HCT116 (cell line): ENCODE measurements around the gene OR4D1. TPM values are rescaled to one million over a fixed set of nuclear protein-coding genes. Genes with fewer than 3 reads are reported as not detected.

Experiments used
- ATAC-seq: fragments of 200-7000 bp; cut with Tn5 transposase; 2 replicates; pipeline ENCODE4 v1.9.1; 2020; ENCODE audit warnings: mild to moderate bottlenecking, moderate library complexity
- BruUV-seq: library from RNA; stranded (reverse); fragments of 400-500 nt; replicated peaks from 2 replicates; lab custom pipeline; 2021; lab: Mats Ljungman, UMichigan
- CTCF ChIA-PET: fragments of 300-600 bp; sonication (Branson Sonifier 250); formaldehyde crosslinking; loops from one replicate; lab custom pipeline; 2021; ENCODE audit warnings: antibody characterized with exemption; lab: Charles Lee
- POLR2A ChIA-PET: fragments of 300-600, 350-600 bp; sonication (Branson Sonifier 250); formaldehyde crosslinking; loops from one replicate; lab custom pipeline; 2021; ENCODE audit warnings: antibody characterized with exemption; lab: Charles Lee
- RAD21 ChIA-PET, 2 experiments: fragments of 300-600 bp; sonication (Branson Sonifier 250); formaldehyde crosslinking; loops; one replicate each; lab custom pipeline; 2023; ENCODE audit warnings: low total read pairs in 2 of 2; ENCODE audit not compliant: uncharacterized antibody in 2 of 2, unreplicated experiment in 2 of 2, low non-redundant PET in 1 of 2; lab: Charles Lee
- DNase-seq: peaks from one replicate; pipeline ENCODE4 v3.0.0-alpha.2; 2010; ENCODE audit warnings: low read depth, low spot score
- H2AFZ ChIP-seq: fragments of 200-600 bp; shearing (Covaris generic), sonication (generic); 2 replicates; pipeline ENCODE4 v1.6.1; 2017; ENCODE audit warnings: low read depth, mixed run types, mixed read lengths, antibody characterized with exemption, low read length; ENCODE audit not compliant: poor library complexity, severe bottlenecking
- H3K27ac ChIP-seq: 2 replicates; pipeline ENCODE4 v1.5.1; 2012; ENCODE audit warnings: low read depth, low read length
- H3K27me3 ChIP-seq: fragments of 200-600 bp; sonication (generic); 2 replicates; pipeline ENCODE4 v1.6.1; 2016; ENCODE audit warnings: mixed run types, low read length, mixed read lengths; ENCODE audit not compliant: insufficient read depth
- H3K36me3 ChIP-seq, 2 experiments: fragments of 200-500 bp in 1 of 2; fragments of 200-600 bp in 1 of 2; sonication (Bioruptor generic) in 1 of 2; sonication (generic) in 1 of 2; 2 replicates each; pipeline versions ENCODE4 v1.5.1 to v1.6.1; 2014 to 2016; ENCODE audit warnings: low read length in 2 of 2, inconsistent platforms in 1 of 2, mixed read lengths in 1 of 2, mixed run types in 1 of 2; ENCODE audit not compliant: insufficient read depth in 2 of 2, control insufficient read depth in 1 of 2
- H3K4me1 ChIP-seq, 2 experiments: fragments of 200-600 bp in 1 of 2; sonication (generic) in 1 of 2; 2 replicates each; pipeline versions ENCODE4 v1.5.1 to v1.6.1; 2012 to 2017; ENCODE audit warnings: low read length in 2 of 2, inconsistent platforms in 1 of 2, mild to moderate bottlenecking in 1 of 2, mixed read lengths in 1 of 2, mixed run types in 1 of 2, moderate library complexity in 1 of 2; ENCODE audit not compliant: insufficient read depth in 2 of 2, control insufficient read depth in 1 of 2
- H3K4me2 ChIP-seq: fragments of 200-600 bp; sonication (generic); 2 replicates; pipeline ENCODE4 v1.6.1; 2017; ENCODE audit warnings: mixed run types, low read length, mixed read lengths
- H3K4me3 ChIP-seq, 2 experiments: fragments of 200-600 bp in 1 of 2; sonication (generic) in 1 of 2; replicated peaks in 1 of 2; 2 replicates each; pipeline ENCODE4 v1.5.1; 2011 to 2016; ENCODE audit warnings: low read length in 2 of 2, control low read depth in 1 of 2, low read depth in 1 of 2, mild to moderate bottlenecking in 1 of 2, mixed read lengths in 1 of 2, mixed run types in 1 of 2
- H3K79me2 ChIP-seq: fragments of 200-600 bp; sonication (generic); 2 replicates; pipeline ENCODE4 v1.6.1; 2017; ENCODE audit warnings: mild to moderate bottlenecking, mixed run types, low read length, moderate library complexity, mixed read lengths; ENCODE audit not compliant: insufficient read depth
- H3K9ac ChIP-seq: fragments of 200-600 bp; sonication (generic); 2 replicates; pipeline ENCODE4 v1.6.1; 2016; ENCODE audit warnings: low read length, mixed read lengths
- H3K9me2 ChIP-seq: fragments of 200-600 bp; sonication (generic), shearing (Covaris generic); 2 replicates; pipeline ENCODE4 v1.6.1; 2017; ENCODE audit warnings: mixed run types, mild to moderate bottlenecking, moderate library complexity; ENCODE audit not compliant: insufficient read depth
- H3K9me3 ChIP-seq, 2 experiments: fragments of 200-500 bp in 1 of 2; fragments of 200-600 bp in 1 of 2; sonication (Bioruptor generic) in 1 of 2; sonication (generic) in 1 of 2; 2 replicates each; pipeline ENCODE4 v1.6.1; 2014 to 2017; ENCODE audit warnings: low read length in 2 of 2, mixed read lengths in 2 of 2, inconsistent platforms in 1 of 2, low read depth in 1 of 2, mild to moderate bottlenecking in 1 of 2, mixed run types in 1 of 2, moderate library complexity in 1 of 2; ENCODE audit not compliant: control insufficient read depth in 1 of 2, insufficient read depth in 1 of 2
- H4K20me1 ChIP-seq: fragments of 200-600 bp; sonication (generic), shearing (Covaris generic); 2 replicates; pipeline ENCODE4 v1.6.1; 2017; ENCODE audit warnings: mixed run types, mild to moderate bottlenecking, moderate library complexity; ENCODE audit not compliant: insufficient read depth
- CBX3 ChIP-seq: IDR thresholded peaks from 2 replicates; pipeline ENCODE4 v1.6.1; 2012; ENCODE audit warnings: low read depth
- CEBPB ChIP-seq: IDR thresholded peaks from 2 replicates; pipeline ENCODE4 v1.6.1; 2012; ENCODE audit warnings: low read depth
- EGR1 ChIP-seq: IDR thresholded peaks from 2 replicates; pipeline ENCODE4 v1.6.1; 2012; ENCODE audit warnings: low read depth
- ELF1 ChIP-seq: IDR thresholded peaks from 2 replicates; pipeline ENCODE4 v1.6.1; 2012; ENCODE audit warnings: low read depth, borderline replicate concordance
- EZH2 ChIP-seq: fragments of 200-600 bp; sonication (generic); IDR thresholded peaks from 2 replicates; pipeline ENCODE4 v1.6.1; 2017; ENCODE audit warnings: antibody characterized with exemption, mixed run types
- FOSL1 ChIP-seq: IDR thresholded peaks from 2 replicates; pipeline ENCODE4 v1.6.1; 2012; ENCODE audit warnings: low read depth
- JUND ChIP-seq: IDR thresholded peaks from 2 replicates; pipeline ENCODE4 v1.6.1; 2012
- POLR2A ChIP-seq: IDR thresholded peaks from 2 replicates; pipeline ENCODE4 v1.7.0; 2011; ENCODE audit warnings: borderline replicate concordance; ENCODE audit not compliant: insufficient read depth, insufficient read length; ENCODE audit errors: extremely low read depth
- SIN3A ChIP-seq: IDR thresholded peaks from 2 replicates; pipeline ENCODE4 v1.6.1; 2012; ENCODE audit warnings: low read depth
- SP1 ChIP-seq: IDR thresholded peaks from 2 replicates; pipeline ENCODE4 v1.6.1; 2012; ENCODE audit warnings: low read depth
- SRF ChIP-seq: IDR thresholded peaks from 2 replicates; pipeline ENCODE4 v1.6.1; 2012; ENCODE audit warnings: low read depth
- TCF7L2 ChIP-seq: IDR thresholded peaks from 2 replicates; pipeline ENCODE4 v1.7.0; 2011; ENCODE audit warnings: borderline replicate concordance, inconsistent platforms; ENCODE audit not compliant: insufficient read depth, insufficient read length; ENCODE audit errors: extremely low read depth
- ZBTB33 ChIP-seq: IDR thresholded peaks from 2 replicates; pipeline ENCODE4 v1.6.1; 2011; ENCODE audit warnings: mild to moderate bottlenecking, low read length, moderate library complexity; ENCODE audit not compliant: insufficient replicate concordance; ENCODE audit errors: extremely low read depth
- ZFX ChIP-seq: fragments of 450-650 bp; IDR thresholded peaks from 2 replicates; pipeline ENCODE4 v1.6.1; 2017
- intact Hi-C: fragments of 100-400 bp; cut with micrococcal nuclease; formaldehyde crosslinking; loops from 2 replicates; pipeline ENCODE4 v1.10.0; 2022
- total RNA-seq: library from RNA; stranded (reverse); gene quantifications from one replicate; pipeline ENCODE4 v1.2.1, GENCODE V29; 2021; ENCODE audit not compliant: unreplicated experiment

Gene OR4D1
- total RNA-seq, 1 experiment from 2014 or later = not detected

GRCh38 chr17:58186591-58186990, 38.4 kb downstream of the OR4D1 start:
- Histone ChIP-seq H3K9me3 (no peaks in the 10 kb centered on the region), H3K9ac (no peak overlapping the region), H3K79me2 (no peaks in the 10 kb centered on the region), H3K9me2 (no peaks in the 10 kb centered on the region), H4K20me1 (no peaks in the 10 kb centered on the region), H3K4me3 (no peak overlapping the region), H2AFZ (no peak overlapping the region), H3K27me3 (no peaks in the 10 kb centered on the region), H3K4me1 (peaks cover 16 to 33% of the 10 kb centered on the region in 2 experiments), H3K36me3 (no peaks in the 10 kb centered on the region), H3K27ac (no peak overlapping the region), H3K4me2 (no peak overlapping the region)
- intact Hi-C loops = no loop called here
- TF ChIP-seq FOSL1 (no peak), POLR2A (no peak), SP1 (no peak), CEBPB (no peak), CBX3 (no peak), EZH2 (no peak), SRF (no peak), TCF7L2 (no peak), ZBTB33 (no peak), SIN3A (no peak), JUND (no peak), ELF1 (no peak), EGR1 (no peak), ZFX (no peak)
- no TSS peak for BruUV-seq
- ChIA-PET CTCF (no interaction called here), POLR2A (no interaction called here), RAD21 (no interaction called here)
- DNase-seq (no peak), ATAC-seq (no peak)
